GM04504 (cell line): Measurements from ENCODE around the gene RHBDD1.
A peak's percentile ranks its signal among the peaks of the same experiment; 100 is the strongest.

Experiments
- DNase-seq: peaks from one replicate; pipeline ENCODE4 v3.0.0-alpha.2; 2012; ENCODE audit warnings: low read depth

Gene RHBDD1

GRCh38 chr2:227035711-227036367 is 200.0 kb downstream of the RHBDD1 start:
- peak; percentile 6 for DNase-seq

DNA sequence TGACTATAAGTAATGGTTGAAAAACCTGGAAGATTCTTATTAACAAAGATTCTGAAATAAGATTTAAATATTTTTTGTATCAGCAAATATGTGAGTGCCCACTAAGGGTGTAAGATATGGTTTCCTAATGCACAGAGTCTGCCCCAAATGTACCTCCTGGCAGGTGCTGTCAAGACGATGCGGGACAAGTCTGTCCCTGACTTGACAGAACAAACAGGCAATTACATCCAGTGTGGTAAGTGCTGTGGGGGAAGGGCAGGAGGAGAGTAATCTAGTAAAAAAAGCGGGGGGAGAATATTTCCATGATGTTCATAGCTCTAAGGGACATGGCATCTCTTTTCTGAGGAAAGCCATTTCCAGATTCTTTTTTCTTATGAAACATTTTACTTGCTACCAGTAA is 200.7 kb downstream of the RHBDD1 start:
- no peak for DNase-seq

GRCh38 chr2:227038550-227039189 is 202.8 kb downstream of the RHBDD1 start:
- DNase-seq: no peak

- DNase-seq: no peak
Observed at GRCh38 chr2:227043981-227044380, 208.1 kb downstream of the RHBDD1 start.
